Measurements from ENCODE around the gene KLHL2.

DNA sequence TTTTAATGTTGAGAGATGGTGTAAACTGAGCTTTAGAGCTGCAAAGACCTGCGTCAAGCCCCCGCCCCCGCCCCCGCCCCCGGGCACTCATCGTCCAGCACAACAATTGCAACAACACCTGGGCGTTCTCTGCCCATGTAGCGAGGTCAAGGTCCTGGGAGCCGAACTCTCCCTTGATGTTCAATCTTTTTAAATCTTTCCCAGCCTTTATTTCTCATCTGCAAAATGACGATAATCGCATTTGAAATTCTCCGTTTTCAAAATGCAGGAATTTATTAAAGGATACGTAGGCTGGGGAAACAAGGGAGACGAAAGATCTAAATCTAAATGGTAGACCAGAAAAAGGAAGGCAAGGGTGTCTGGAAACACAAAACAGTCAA lies 119.5 kb downstream of the KLHL2 start:
- TF ChIP-seq, protein P1, sequence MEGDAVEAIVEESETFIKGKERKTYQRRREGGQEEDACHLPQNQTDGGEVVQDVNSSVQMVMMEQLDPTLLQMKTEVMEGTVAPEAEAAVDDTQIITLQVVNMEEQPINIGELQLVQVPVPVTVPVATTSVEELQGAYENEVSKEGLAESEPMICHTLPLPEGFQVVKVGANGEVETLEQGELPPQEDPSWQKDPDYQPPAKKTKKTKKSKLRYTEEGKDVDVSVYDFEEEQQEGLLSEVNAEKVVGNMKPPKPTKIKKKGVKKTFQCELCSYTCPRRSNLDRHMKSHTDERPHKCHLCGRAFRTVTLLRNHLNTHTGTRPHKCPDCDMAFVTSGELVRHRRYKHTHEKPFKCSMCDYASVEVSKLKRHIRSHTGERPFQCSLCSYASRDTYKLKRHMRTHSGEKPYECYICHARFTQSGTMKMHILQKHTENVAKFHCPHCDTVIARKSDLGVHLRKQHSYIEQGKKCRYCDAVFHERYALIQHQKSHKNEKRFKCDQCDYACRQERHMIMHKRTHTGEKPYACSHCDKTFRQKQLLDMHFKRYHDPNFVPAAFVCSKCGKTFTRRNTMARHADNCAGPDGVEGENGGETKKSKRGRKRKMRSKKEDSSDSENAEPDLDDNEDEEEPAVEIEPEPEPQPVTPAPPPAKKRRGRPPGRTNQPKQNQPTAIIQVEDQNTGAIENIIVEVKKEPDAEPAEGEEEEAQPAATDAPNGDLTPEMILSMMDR (IDR thresholded peaks at IDR 0.05), result no peak
- no peak for TF ChIP-seq POLR2A (IDR thresholded peaks at IDR 0.05)

Measured in body of pancreas (tissue), 4 donors.